Activated CD8-positive, alpha-beta memory T cell treated with anti-CD3 and anti-CD28 coated beads for 1 hour (primary cell): ENCODE results near the gene SPATS2L.

ENCODE experiments used
- DNase-seq, 2 donors: peaks; one replicate each; pipeline ENCODE4 v3.0.0-alpha.2; 2020; ENCODE audit warnings: low read depth in 1 of 2; ENCODE audit errors: extremely low read depth in 1 of 2

Gene SPATS2L

DNA sequence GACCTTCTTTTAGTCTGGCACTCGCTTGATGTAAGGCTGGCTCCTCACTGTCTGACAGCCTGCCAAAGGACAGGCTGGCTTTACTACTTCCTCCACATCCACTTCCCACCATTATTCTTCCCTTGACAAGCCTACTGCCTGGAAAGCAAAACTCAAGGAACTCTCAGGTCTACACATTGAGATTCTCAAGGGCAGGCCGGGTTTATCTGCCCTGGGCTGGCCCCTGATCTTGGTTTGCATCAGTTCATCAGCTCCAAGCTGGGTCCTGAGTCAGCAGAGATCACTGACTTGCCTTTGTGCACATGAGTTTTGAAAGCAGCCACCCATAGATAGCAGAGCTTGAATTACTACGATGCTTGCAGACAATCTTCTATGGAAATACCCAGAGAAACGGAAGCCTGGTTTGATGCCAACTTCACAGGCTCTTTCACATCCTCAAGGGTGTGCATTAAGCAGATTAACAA lies 149.5 kb downstream of the SPATS2L start:
- DNase-seq: no peak

DNA sequence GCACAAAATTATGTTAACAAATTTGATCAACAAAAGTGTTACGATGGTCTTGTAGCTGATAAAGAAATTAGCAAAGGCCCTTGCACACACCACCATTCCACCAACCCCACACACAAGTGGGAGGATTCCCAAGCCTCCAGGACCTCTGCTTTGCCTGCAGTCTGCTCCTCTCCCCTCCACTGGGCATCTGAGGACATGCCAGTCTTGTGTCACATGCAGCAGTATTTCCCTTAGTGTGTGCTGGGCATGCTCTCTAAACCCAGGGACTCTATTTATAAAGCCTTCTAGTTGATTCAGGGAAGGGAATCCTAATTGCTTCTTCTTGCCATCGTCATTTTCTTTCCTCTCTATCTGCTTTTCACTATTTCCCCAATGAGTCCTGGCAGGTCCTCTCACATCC lies 150.1 kb downstream of the SPATS2L start:
- no peak for DNase-seq

DNA sequence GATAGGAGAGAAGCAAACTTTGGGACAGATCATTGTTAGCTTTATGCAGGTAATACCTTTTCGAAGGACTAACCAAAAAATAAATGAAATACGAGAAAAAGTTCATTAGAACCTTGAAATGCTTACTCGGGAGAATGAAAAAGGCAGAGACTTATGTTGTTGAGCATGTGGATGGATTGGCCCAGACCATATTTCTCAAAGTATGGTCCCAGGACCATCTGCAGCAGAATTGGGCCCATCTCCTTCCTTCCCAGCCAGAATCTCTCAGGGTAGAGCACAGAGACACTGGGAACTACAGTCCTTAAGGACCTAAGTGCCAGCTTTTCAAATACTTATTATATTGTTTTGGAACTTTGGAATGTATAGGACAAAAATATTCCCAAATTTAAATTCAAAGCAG lies 152.6 kb downstream of the SPATS2L start:
- DNase-seq: no peak

DNA sequence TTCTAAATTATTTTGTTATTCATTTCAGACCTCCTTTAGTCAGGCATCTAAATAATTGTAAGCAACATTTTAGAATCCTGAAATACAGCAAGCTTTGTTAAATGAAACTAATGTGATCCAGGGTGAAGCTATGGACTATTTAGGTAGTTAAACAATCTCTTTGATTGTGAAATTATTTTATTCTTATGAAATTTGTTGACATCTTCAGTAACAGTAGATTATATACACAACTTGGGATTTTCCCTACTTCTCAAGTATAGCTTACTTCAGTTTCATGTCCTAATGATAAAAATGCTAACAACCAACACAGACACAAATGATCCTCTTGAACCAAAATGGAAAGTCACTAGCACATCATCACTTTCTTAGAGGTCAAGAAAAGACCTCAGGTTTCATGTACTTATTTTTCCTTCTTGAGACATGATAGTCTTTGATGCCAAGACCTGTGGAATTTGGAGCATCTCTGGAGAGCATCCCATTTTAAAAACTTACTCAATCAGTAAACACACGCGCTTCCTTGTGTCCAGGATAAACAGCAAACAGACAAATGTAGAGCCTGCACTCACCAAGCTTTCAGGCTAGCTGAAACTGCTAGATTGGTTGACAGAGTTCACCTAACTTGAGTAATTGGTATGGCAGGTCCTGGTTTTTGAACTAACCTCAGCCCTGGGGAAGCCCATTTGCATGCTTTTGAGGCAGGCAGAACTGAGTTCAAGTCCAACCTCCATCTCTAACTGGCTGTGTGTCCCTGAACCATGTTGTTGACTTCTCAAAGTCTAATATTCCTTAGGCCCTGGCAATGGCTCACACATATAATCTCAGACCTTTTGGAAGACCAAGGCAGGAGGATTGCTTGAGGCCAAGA lies 155.6 kb downstream of the SPATS2L start:
- no peak for DNase-seq

DNA sequence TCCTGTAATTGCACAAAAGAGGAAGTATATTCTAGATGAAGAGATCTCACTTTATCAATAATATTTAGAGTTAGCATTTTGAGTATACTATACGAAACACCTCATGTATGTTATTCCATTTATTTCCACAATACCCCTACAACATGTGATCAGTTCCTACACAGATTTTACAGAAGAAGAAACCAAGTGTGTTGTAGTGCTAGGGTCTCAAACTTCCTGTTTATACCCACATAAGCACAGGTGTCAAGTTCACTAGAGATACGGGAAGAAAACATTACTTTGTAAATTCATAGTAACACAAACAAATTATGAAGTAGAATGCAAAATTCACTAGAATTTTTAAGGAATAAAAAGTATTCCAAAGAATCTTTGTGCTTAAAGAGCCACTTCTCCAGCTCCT lies 157.0 kb downstream of the SPATS2L start:
- no peak for DNase-seq

DNA sequence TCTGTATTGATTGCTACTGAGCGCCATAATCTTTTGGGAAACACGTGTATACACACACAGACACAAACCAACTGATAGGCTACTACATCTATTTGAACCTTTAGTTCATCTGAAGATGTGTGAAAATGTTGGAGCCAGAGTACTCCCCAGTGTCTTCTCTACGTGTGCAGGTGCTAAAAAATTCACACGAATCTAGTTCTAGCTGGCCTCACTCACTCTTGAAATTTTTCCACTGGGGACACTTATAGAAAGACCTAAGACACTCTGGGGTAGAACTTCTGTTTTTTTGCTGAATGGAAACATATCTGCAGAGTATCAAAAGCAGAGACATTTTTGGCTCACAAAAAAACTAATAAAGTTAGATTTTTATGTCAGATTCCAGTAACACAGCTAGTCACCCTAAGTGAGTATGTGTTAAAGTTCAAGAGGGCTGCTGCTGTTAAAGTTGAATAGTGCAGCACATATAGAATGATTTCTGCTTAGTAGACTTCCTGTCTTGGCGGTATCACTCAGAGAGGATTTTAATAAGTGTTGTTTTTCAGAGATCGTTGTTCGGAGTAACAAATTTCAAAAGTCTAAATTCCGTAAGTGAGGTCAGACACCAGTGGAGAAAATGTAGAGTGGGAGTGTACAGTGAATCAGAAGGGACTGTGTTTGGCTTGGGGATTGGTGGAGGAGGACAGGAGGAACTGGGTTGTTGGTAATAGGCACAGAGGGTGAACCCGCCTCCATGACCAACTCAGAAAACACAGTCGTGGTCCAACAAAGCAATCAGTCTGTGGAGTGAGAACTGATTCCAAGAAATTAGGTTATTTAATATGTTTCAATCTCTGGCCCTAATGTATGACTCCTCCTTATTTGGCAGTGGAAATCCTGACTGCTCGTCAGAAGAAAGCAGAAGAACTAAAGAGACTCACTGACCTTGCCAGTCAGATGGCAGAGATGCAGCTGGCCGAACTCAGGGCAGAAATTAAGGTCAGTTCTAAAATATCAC lies 160.2 kb downstream of the SPATS2L start:
- no peak for DNase-seq

DNA sequence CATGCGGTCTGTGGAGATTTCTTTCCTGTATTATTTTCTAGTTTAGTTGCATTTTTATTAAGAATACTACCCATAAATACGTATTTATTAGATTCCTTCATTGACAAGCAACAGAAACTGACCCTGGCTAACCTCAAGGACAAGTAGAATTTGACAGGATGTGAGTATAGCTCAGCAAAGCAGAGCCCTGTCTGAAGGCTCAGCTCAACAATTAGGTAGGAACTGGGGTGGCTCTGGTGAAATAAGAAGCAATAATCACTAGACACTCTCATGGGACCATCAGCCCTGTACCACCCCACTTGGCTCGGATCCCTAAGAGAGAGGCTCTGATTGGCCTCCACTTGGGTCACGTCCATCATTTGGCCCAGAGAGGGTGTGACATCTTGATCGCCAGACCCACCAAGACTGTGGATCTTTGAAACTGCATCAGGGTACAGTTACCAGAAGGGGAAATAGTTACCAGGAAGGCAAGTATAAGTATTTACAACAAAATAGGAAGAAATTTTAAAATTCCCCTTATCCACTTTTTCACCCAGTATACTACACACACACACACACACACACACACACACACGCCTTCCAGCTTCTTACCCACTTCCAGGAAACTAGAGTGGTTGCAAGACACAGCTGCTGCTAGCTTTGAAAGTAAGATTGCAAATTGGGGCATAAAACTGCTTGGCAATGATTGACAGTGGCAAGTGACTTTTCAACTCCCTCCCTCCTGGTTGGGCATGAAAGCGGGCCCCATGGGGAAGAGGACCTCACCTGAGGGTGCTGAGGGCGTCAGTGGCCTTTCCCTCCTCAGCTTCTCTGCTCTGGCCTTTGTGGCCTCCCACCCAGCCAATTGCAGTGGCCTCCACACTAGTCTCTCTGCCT lies 161.6 kb downstream of the SPATS2L start:
- DNase-seq: no peak

DNA sequence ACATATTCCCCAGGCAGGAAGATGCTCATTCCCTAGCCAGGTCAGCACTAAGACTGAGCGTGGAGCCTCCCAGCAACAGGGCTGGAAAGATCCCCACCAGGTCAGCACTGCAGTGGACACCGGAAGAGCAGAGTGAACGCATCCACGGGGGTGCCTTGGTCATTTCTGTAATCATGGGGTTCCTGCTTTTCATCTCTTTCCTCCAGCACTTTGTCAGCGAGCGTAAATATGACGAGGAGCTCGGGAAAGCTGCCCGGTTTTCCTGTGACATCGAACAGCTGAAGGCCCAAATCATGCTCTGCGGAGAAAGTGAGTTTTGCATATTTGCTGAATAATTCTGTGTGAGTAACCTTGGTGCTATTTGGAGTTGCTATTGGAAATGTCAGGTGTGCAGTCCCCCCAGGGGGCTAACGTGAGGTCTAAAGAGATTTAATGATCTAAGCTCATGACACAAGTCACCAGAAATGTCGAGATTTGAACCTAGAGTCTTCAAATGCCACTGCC lies 163.3 kb downstream of the SPATS2L start:
- no peak for DNase-seq

DNA sequence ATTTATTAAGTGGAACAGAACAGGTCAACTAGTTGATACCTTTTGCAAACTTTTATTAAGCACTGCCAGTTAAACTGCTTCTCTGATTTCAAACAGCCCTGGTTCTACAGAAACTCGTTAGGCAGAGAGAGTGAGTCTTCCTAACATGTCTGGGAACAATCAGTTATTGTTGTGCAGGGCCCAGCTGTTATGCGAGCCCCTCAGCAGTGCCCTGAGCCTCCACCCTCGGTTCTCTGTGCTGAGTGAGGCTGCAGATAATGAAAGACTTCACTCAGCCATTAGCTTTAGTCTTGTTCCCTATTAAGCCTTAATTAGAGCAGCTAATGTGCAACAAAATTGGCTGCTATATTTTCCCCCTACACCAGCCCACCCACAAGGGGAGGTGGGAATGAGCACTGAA lies 163.7 kb downstream of the SPATS2L start:
- DNase-seq: no peak

DNA sequence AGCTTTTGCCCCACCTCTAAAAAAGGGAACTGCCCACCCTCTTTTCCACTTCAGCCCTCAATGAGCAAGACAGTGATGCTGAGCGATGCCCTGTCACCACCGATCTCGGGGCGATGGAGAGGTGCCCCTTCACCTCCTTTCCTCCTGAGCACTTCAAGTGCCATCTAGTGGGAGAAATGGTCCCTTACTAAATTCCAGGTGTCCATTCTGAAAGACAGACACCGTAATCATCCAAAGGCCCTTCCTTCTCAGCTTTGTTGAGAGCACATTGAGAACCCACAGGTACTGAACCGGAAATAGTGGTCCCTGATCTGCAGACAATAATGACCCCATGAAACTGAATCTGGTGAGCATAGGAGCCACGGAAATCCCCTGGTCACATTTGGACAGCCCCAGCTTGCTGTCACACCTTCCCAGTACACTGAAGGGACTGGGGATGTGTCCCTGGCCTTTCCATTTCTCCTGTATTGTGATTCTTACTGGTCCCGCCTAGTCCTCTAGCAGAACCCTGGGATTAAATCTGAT lies 164.9 kb downstream of the SPATS2L start:
- DNase-seq: no peak

DNA sequence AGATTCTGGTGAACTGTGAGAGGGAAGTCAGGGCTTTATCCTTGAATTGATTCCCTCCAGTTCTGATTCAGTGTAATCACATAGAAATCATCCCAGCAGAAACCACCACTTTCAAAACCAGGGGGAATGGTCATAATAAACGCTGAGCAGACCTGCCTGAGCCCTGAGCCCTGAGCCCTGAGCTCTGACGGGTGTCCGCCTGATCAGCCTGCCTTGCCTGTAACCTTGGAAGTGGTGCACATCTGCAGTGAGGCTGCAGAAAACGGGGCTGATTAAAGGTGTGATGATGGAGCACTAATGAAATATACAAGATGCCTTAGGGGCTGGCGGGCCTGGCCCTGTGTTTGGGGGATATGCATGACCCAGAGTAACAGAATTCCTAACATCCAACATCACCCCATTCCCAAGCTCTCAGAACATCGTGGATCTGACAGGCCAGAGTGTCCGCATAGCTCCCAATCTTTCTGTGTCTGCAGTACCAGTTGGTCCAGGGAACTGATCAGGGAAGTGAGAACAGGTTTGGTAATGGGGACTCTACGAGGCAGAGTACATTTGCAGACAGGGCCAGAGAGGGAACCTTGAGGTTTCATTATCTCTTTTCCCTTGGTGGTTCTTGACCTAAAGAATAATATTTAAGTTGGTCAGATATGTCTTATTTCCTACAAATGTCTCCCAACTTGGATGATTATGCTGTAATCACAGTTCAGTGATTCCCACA lies 165.6 kb downstream of the SPATS2L start:
- no peak for DNase-seq

DNA sequence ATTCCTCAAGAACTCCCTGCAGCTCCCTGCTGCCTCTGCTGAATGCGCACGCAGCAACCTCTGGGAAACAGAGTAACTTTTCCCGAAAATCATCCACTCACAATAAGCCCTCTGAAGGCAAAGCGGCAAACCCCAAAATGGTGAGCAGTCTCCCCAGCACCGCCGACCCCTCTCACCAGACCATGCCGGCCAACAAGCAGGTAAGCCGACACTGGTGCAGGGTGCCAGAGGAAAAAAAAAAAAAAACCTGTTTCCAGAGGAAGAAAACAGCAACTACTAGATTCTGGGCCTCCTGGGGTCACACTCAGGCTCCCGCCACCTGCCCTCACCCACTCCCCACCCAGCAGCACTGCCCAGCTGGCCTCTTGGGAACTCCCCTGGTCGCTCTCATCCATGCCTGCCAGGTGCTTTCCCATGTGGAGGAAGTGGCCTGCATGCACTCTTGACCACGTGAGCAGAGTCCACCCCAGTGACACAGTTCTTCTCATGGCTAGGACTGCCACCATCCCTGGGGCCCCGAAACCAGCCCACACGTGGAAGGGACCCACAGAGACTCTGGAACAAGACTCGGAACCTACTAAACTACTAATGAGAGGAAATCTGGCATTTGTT lies 166.5 kb downstream of the SPATS2L start:
- no peak for DNase-seq

DNA sequence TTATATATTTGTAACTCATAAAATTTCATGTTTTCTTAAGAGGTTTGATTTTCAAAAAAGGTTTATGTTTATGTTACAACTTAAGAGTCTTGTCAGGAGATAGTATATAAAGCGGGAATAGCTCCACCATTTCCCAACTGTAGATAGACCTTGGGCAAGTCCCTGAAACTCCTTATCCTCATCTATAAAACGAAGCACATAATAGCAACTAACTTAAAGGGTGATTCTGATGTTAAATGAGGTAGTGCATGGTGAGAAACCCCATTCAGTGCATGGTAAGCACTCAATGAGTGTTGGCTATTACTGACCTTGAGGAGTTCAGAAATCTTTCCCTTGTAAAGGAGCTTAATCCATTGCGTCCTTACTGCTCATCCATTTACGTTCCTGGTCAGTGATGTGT lies 169.3 kb downstream of the SPATS2L start:
- DNase-seq: no peak

DNA sequence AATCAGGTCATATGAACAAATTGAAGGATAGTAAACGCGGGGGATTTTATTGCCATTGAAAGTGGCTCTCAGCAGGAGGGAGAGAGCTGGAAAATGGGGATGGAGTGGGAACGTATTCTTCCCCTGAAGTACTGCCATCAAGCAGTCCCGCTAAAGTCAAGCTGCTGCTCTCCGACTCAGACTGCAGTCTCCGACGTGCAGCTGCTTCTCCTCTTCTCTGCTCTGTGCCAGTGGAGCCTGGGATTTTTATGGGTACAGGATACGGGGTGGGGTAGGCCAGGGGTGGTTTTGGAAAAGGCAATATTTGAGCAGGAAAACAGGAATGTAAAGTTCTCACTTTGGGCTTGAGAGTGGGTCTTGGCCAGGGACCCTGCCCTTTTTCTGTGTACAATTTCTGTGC lies 170.3 kb downstream of the SPATS2L start:
- DNase-seq: no peak

DNA sequence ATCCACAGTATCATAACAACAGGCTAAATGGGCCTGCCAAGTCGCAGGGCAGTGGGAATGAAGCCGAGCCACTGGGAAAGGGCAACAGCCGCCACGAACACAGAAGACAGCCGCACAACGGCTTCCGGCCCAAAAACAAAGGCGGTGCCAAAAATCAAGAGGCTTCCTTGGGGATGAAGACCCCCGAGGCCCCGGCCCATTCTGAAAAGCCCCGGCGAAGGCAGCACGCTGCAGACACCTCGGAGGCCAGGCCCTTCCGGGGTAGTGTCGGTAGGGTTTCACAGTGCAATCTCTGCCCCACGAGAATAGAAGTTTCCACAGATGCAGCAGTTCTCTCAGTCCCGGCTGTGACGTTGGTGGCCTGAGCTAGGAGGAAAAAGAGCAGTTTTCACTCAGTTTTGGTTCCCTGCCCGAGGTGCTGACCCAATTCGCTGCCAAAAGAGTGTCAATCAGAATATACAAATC lies 171.2 kb downstream of the SPATS2L start:
- no peak for DNase-seq

DNA sequence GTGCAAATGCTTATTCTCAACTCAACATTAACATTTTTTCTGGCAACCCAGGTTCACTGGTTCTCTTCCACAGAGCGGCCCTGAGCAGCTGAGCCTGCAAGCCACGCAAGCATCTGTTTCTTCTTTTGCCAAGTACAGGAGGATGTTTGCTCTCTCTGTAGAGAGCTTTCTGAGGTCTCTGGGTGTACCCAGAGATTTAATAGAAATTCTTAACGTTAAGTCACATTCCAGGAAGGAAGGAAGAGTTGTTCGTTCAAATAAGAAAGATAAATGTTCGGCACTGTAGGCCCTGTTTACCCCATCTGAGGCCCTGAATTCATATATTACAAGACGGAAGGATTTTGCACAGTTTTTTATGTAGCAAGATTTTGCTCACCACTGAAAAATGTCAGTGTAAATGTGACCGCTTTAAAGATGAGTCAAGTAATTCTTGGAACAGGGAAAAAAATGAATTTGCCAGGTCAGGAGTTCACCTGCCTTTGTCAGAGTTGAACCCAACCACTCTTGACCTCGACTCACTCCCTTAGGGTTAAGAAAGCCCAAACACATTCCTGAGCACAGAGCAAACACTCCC lies 173.3 kb downstream of the SPATS2L start:
- no peak for DNase-seq

DNA sequence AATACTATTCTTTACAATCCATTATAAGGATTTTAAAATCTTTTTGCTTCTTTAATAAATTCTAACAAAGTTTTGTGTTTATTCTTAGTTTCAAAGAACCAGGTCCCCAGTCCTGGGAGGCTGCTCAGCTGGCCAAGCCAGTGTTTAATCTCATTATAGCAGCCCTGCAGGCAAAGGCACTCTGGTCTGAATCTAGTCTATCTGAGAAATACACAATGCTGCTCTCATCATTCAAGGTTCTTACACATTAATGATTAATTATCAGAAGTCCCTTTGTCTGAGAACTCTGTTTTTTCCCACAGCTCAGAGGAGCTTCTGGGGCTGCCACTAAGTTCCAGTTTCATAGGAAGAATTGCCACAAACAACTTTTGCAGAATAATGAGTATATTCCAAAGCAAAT lies 175.7 kb downstream of the SPATS2L start:
- DNase-seq: no peak

DNA sequence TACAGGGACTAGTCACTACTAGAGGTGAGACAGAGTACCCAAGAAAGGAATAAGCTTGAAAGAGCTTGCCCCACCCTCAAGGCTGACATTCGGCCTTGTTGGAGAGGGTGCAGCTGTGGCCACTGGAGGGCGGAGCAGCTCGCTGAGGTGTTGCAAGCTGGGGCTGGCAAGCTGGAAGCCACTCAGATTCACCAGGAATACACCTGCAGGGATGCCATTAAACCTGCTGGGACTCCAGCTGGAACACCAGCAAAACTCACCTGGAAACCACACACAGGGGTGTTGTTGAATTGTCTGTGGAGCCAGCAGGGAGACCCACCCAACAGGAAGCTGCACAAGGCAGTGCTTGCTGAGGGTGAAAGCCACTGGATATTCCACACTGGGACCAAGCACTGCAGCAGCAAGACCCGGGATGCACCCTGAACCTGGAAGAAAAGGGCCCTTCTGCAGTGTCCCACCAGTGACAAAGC lies 177.3 kb downstream of the SPATS2L start:
- DNase-seq: no peak

DNA sequence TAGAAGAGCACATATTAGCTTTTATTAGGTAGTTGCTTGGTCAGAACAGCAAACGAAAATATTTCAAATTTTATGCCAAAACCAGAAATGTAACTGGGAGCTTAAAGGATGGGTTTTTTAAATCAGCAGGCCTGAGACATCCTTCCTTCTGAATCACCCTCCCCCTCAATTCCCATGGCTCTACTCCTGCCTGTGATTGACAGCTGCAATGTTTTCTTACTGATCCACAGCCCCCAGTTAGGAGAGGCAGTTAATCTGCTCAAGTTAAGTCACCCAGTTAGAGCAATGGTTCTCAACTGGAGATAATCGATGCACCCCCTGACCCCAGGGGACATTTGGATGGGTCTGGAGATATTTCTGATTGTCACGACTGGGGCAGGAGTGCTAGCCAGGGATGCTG lies 178.4 kb downstream of the SPATS2L start:
- DNase-seq: no peak
